GM12874 (cell line): ENCODE data around the gene PRDM11.

Source experiments
- CTCF ChIP-seq: IDR thresholded peaks from 2 replicates; pipeline ENCODE4 v1.5.1; 2011; ENCODE audit warnings: low read depth, mild to moderate bottlenecking, control low read depth, low read length, moderate library complexity; ENCODE audit not compliant: insufficient read depth

The PRDM11 gene

GRCh38 chr11:45234306-45235006 is 88.0 kb downstream of the PRDM11 start:
- no peak for TF ChIP-seq CTCF

GRCh38 chr11:45237711-45238315 is 91.4 kb downstream of the PRDM11 start:
- no peak for TF ChIP-seq CTCF

DNA sequence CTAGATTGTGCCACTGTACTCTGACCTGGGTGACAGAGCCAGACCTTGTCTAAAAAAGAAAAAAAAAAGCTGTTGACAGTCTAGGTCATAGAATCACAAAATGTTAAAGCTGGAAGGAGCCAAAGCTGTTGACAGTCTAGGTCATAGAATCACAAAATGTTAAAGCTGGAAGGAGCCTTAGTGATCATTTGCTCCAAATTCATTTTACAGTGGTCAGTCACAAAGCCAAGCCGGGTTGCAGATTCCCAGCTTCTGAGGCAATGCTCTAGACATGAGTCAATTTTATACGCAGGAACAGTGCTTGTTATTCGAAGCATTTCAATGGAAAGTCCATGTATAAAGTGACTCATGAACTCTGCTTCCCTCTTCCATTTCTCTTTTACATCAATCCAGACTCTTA is 92.3 kb downstream of the PRDM11 start:
- no peak for TF ChIP-seq CTCF

DNA sequence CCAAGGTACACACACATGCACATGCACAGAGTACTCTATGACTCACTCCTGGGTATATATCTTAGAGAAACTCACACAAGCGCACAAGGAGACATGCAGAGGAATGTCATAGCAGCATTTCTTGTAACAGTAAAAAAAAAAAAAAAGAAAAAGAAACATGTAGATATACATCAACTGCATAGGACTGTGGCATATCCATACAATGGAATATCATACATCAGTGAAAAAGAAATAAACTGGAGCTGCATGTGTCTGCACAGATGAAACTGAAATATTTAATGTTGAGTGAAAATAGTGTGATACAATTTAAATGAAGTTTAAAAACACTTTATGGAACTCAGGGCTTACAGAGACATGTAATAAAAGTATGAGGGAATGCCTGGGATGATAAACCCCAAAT is 93.3 kb downstream of the PRDM11 start:
- no peak for TF ChIP-seq CTCF

DNA sequence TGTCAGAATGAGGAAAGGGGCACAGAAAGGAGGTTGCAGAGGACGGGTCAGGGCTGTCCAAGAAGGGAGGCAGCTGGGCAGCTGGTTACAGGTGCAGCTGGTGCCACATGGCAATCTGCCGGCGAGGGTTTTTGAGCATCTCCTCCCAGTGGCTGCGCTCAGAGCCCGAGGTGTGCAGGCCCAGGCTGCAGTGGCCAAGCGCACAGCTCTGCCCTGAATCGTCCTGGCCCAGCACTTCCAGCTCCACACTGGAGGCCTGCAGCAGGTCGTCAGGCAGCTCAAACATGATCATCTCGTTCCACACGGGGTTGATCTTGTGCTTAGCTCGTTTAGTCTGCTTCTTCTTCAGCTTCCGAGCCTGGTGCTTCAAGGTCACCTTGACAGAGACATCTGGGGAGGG is 97.5 kb downstream of the PRDM11 start:
- TF ChIP-seq CTCF = no peak

DNA sequence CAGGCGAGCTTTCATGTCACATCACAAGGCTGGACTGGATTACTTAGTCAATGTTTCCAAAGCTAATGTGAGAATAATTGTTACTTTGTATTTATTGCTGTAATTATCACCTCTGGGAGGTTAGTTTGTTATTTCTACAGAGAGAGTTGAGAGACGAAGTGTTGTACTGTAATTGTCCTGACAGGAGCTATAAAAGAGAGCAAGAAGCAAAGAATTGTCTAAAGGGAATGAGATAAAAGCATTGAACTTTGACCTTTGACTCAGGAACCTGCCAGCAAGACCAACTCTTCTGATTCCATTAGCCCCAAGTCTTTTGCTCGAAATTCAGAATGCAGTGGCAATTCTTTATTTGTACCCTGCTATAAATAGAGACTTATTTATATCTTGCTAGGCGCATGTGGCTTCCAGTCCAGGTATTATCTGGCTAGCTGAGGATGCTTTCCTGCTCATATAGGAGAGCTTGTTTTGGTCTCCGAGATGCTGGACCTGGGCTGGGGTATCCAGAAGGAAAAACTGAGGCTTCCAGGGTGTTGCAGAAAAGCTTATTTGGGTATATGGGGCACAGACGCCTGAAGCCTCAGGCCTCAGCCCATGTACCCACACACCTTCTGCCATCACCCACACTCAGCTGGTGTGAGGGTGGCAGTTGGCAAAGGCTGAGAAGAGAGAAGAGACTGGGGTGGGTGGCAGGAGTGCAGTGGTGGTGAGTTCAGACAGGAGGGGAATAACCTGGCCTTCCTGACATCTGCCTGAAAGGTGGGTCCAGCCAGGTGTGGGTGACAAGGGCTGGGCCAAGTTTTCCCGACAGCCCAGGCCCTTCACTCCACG is 99.0 kb downstream of the PRDM11 start:
- no peak for TF ChIP-seq CTCF

DNA sequence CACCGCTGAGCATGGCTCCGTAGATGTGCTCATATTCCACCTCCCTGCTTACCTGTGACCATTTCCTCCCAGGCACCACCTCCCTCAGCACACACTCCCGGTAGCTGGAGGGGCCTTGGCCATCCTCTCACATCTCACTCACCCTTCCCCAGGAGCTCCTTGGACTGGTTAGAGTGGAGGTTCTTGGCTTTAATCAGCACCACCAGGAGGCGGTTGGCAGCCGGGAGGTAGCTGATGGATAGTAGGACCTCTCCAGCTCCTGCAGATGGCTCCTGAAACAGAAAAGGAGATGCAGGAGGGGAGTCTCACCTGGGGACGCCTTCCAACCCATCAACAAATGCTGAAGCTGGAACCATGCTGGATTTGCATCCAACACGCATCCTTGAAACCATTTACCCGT is 99.8 kb downstream of the PRDM11 start:
- no peak for TF ChIP-seq CTCF
